Stomach (tissue), 4 donors: ENCODE measurements around the gene TRIM21.

Experiments
- EP300 ChIP-seq: sonication (generic); formaldehyde crosslinking; IDR thresholded peaks from one replicate; pipeline ENCODE4 v1.6.1; 2017; ENCODE audit warnings: antibody characterized with exemption
- POLR2AphosphoS5 ChIP-seq, 3 donors: sonication (generic); formaldehyde crosslinking; IDR thresholded peaks; one replicate each; pipeline ENCODE4 v1.6.1; 2016; ENCODE audit warnings: antibody characterized with exemption in 3 of 3
- TF ChIP-seq, protein P1 (sequence below), 7 experiments: fragments of 450-650 bp in 4 of 7; fragments of 200-600 bp in 3 of 7; sonication (generic) in 3 of 7; IDR thresholded peaks; one replicate each; pipeline ENCODE4 v1.5.1; 2016 to 2019; ENCODE audit warnings: antibody characterized with exemption in 7 of 7, control low read depth in 2 of 7, mild to moderate bottlenecking in 1 of 7

DNA sequence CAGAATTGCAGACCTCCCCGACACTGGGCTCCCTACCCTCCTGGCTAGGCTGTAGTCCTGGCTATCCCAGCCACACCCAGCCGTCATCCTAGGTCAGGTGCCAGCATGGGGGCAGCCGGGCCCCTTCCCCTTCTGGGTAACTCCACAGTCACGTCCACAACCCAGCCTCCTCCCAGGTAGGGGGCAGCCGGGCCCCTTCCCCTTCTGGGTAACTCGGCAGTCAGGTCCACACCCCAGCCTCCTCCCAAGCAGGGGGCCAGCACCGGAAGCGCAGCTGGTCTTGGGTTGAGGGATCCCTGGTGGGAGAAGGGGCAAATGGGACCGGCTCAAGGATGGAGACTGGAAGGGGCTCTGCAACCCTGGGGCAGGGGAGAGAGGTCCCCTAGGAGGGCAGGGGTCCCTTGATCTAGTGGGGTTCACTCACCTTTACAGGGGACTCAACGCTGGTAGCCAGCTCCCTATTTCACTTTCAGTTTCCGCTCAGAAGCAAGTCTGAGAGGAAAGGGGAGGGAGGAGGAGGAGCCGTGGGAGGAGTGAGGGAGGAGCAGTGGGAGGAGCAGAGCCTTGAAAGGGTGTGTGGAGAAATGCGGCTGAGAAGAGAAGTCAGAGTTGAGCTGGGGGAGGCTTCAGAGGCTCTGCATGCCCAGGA lies at the start of gene TRIM21:
- TF ChIP-seq, protein P1, sequence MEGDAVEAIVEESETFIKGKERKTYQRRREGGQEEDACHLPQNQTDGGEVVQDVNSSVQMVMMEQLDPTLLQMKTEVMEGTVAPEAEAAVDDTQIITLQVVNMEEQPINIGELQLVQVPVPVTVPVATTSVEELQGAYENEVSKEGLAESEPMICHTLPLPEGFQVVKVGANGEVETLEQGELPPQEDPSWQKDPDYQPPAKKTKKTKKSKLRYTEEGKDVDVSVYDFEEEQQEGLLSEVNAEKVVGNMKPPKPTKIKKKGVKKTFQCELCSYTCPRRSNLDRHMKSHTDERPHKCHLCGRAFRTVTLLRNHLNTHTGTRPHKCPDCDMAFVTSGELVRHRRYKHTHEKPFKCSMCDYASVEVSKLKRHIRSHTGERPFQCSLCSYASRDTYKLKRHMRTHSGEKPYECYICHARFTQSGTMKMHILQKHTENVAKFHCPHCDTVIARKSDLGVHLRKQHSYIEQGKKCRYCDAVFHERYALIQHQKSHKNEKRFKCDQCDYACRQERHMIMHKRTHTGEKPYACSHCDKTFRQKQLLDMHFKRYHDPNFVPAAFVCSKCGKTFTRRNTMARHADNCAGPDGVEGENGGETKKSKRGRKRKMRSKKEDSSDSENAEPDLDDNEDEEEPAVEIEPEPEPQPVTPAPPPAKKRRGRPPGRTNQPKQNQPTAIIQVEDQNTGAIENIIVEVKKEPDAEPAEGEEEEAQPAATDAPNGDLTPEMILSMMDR (IDR thresholded peaks at IDR 0.05): no peak
- TF ChIP-seq EP300: no peak
- peak in 2 of 3 donors; percentile 63 to 67 for TF ChIP-seq POLR2AphosphoS5 (IDR thresholded peaks at IDR 0.05)
